A549 (cell line): ENCODE measurements around the gene SHISA6.

Experiments used
- CTCF ChIP-seq: fragments of >200 bp; sonication (Bioruptor Twin); formaldehyde crosslinking; IDR thresholded peaks from 3 replicates; pipeline ENCODE4 v1.5.1; 2016
- EP300 ChIP-seq, 2 experiments: fragments of >200 bp; sonication (Bioruptor Twin); formaldehyde crosslinking; IDR thresholded peaks; 2 replicates in 1 of 2; 3 replicates in 1 of 2; pipeline ENCODE4 v1.6.1; 2016 to 2017
- MAX ChIP-seq: IDR thresholded peaks from 2 replicates; pipeline ENCODE4 v1.6.1; 2012
- POLR2A ChIP-seq: IDR thresholded peaks from 2 replicates; pipeline ENCODE4 v1.6.1; 2012; ENCODE audit warnings: mild to moderate bottlenecking, low read length
- POLR2AphosphoS2 ChIP-seq: conservative IDR thresholded peaks from 2 replicates; pipeline ENCODE4 v1.6.1; 2012; ENCODE audit warnings: low read length, improper control_type of control experiment, inconsistent platforms
- RFX5 ChIP-seq: fragments of 450-650 bp; IDR thresholded peaks from 2 replicates; pipeline ENCODE4 v1.7.1; 2014; ENCODE audit warnings: antibody characterized with exemption, mild to moderate bottlenecking, moderate library complexity
- SREBF2 ChIP-seq: fragments of 450-650 bp; IDR thresholded peaks from 2 replicates; pipeline ENCODE4 v1.6.1; 2014; ENCODE audit warnings: mild to moderate bottlenecking, moderate library complexity

- no peak for TF ChIP-seq CTCF
- TF ChIP-seq POLR2A, result no peak
- no peak for TF ChIP-seq SREBF2
- no peak for TF ChIP-seq MAX
- no peak for TF ChIP-seq RFX5
- TF ChIP-seq POLR2AphosphoS2, result no peak
- no peak for TF ChIP-seq EP300 (IDR thresholded peaks at IDR 0.05)
These were observed 270.7 kb downstream of the SHISA6 start for GRCh38 chr17:11511696-11512095.
